GM12878 (cell line): ENCODE measurements around the gene MSH5. TPM values are rescaled to one million over a fixed set of nuclear protein-coding genes. Genes with fewer than 3 reads are reported as not detected.
A peak's percentile ranks its signal among the peaks of the same experiment; 100 is the strongest.

Source experiments
- ATAC-seq: fragments of 200-7000 bp; cut with Tn5 transposase; 3 replicates; pipeline ENCODE4 v1.9.1; 2020; ENCODE audit warnings: mild to moderate bottlenecking, moderate library complexity
- BruUV-seq: library from RNA; stranded (reverse); fragments of 400-500 nt; replicated peaks from 2 replicates; lab custom pipeline; 2021; lab: Mats Ljungman, UMichigan
- CTCF ChIA-PET: fragments of 300-600 bp; sonication (Branson Sonifier 250); formaldehyde crosslinking; extraction: SDS; loops from one replicate; lab custom pipeline; 2021; ENCODE audit warnings: inconsistent platforms; lab: Yijun Ruan, JAX
- POLR2A ChIA-PET: fragments of 350-600 bp; formaldehyde crosslinking; extraction: SDS; loops from one replicate; lab custom pipeline; 2021; ENCODE audit warnings: inconsistent platforms; lab: Charles Lee
- RAD21 ChIA-PET: fragments of 300-600 bp; sonication (Branson Sonifier 250); formaldehyde crosslinking; loops from one replicate; lab custom pipeline; 2023; ENCODE audit warnings: antibody characterized with exemption; ENCODE audit not compliant: unreplicated experiment; lab: Charles Lee
- SMC1A ChIA-PET: fragments of 300-600 bp; sonication (Branson Sonifier 250); formaldehyde crosslinking; loops from one replicate; lab custom pipeline; 2023; ENCODE audit not compliant: unreplicated experiment, uncharacterized antibody; lab: Charles Lee
- DNase-seq: peaks from one replicate; pipeline ENCODE4 v3.0.0-alpha.2; 2011; ENCODE audit warnings: low read depth, low spot score
- FAIRE-seq: peaks from 3 replicates; lab custom pipeline; 2011; peaks lifted over from hg19 to GRCh38; lab: Jason Lieb, UNC
- H2AFZ ChIP-seq: 2 replicates; pipeline ENCODE4 v1.6.0; 2011; ENCODE audit warnings: low read depth, low read length, control low read depth; ENCODE audit not compliant: control insufficient read depth
- H3K27ac ChIP-seq: 2 replicates; pipeline ENCODE4 v1.5.1; 2011; ENCODE audit warnings: control low read depth; ENCODE audit not compliant: control insufficient read depth, insufficient read depth
- H3K27me3 ChIP-seq, 2 experiments: replicated peaks in 1 of 2; 2 replicates each; pipeline versions ENCODE4 v1.6.0 to v1.6.1; 2011; ENCODE audit warnings: low read length in 1 of 2; ENCODE audit not compliant: control insufficient read depth in 2 of 2, insufficient read depth in 2 of 2
- H3K36me3 ChIP-seq, 2 experiments: 2 replicates each; pipeline ENCODE4 v1.5.1; 2011; ENCODE audit warnings: low read length in 1 of 2; ENCODE audit not compliant: control insufficient read depth in 2 of 2, insufficient read depth in 2 of 2
- H3K4me1 ChIP-seq: 2 replicates; pipeline ENCODE4 v1.6.1; 2011; ENCODE audit warnings: mild to moderate bottlenecking, low read length, moderate library complexity, mixed read lengths; ENCODE audit not compliant: control insufficient read depth, insufficient read depth
- H3K4me2 ChIP-seq: 2 replicates; pipeline ENCODE4 v1.6.0; 2011; ENCODE audit warnings: control low read depth; ENCODE audit not compliant: control insufficient read depth, insufficient read depth
- H3K4me3 ChIP-seq: fragments of 200-600 bp; sonication (generic); 2 replicates; pipeline ENCODE4 v1.5.1; 2016
- H3K79me2 ChIP-seq: 2 replicates; pipeline ENCODE4 v1.6.0; 2011; ENCODE audit warnings: low read length; ENCODE audit not compliant: control insufficient read depth, insufficient read depth
- H3K9ac ChIP-seq: 2 replicates; pipeline ENCODE4 v1.8.0; 2011; ENCODE audit warnings: low read length, control low read depth, mixed read lengths; ENCODE audit not compliant: control insufficient read depth, insufficient read depth
- H3K9me3 ChIP-seq: replicated peaks from 3 replicates; pipeline ENCODE4 v1.5.1; 2011; ENCODE audit warnings: mild to moderate bottlenecking, low read length; ENCODE audit not compliant: control insufficient read depth, insufficient read depth
- H4K20me1 ChIP-seq: 2 replicates; pipeline ENCODE4 v1.6.0; 2011; ENCODE audit not compliant: control insufficient read depth, insufficient read depth
- FOXK2 ChIP-seq: fragments of 450-650 bp; IDR thresholded peaks from 2 replicates; pipeline ENCODE4 v1.6.1; 2017; ENCODE audit warnings: mild to moderate bottlenecking, moderate library complexity
- HSF1 ChIP-seq: fragments of 150-350 bp; IDR thresholded peaks from 2 replicates; pipeline ENCODE4 v1.6.1; 2014; ENCODE audit warnings: mild to moderate bottlenecking, low read depth, low read length
- KAT2A ChIP-seq: conservative IDR thresholded peaks from 2 replicates; pipeline ENCODE4 v1.6.1; 2011; ENCODE audit warnings: low read depth, low read length; ENCODE audit not compliant: control insufficient read depth
- MEF2A ChIP-seq: IDR thresholded peaks from 2 replicates; pipeline ENCODE4 v1.6.1; 2011; ENCODE audit warnings: low read depth, mild to moderate bottlenecking, low read length, moderate library complexity; ENCODE audit not compliant: insufficient read depth
- NR2C2 ChIP-seq: IDR thresholded peaks from 2 replicates; pipeline ENCODE4 v1.6.1; 2011; ENCODE audit warnings: borderline replicate concordance, low read depth; ENCODE audit not compliant: control insufficient read depth, insufficient read length
- RCOR1 ChIP-seq: conservative IDR thresholded peaks from 2 replicates; pipeline ENCODE4 v1.6.1; 2012; ENCODE audit warnings: low read depth, low read length, improper control_type of control experiment
- REST ChIP-seq: IDR thresholded peaks from 2 replicates; pipeline ENCODE4 v1.6.1; 2012; ENCODE audit warnings: mild to moderate bottlenecking, low read depth, low read length
- SMC3 ChIP-seq: IDR thresholded peaks from 2 replicates; pipeline ENCODE4 v1.6.1; 2011; ENCODE audit warnings: low read length, improper control_type of control experiment, borderline replicate concordance
- STAT1 ChIP-seq: fragments of 450-650 bp; conservative IDR thresholded peaks from 2 replicates; pipeline ENCODE4 v1.6.1; 2014; ENCODE audit warnings: antibody characterized with exemption, mild to moderate bottlenecking
- STAT3 ChIP-seq: IDR thresholded peaks from 2 replicates; pipeline ENCODE4 v1.6.1; 2011; ENCODE audit warnings: low read depth, low read length, improper control_type of control experiment
- TBL1XR1 ChIP-seq: IDR thresholded peaks from 2 replicates; pipeline ENCODE4 v1.6.1; 2012; ENCODE audit warnings: low read depth, low read length, improper control_type of control experiment
- TCF12 ChIP-seq: IDR thresholded peaks from 2 replicates; pipeline ENCODE4 v1.6.1; 2011; ENCODE audit warnings: low read depth, mild to moderate bottlenecking, low read length
- YY1 ChIP-seq: IDR thresholded peaks from 2 replicates; pipeline ENCODE4 v1.6.1; 2011; ENCODE audit warnings: low read depth, mild to moderate bottlenecking, low read length
- ZNF217 ChIP-seq: fragments of 450-650 bp; IDR thresholded peaks from 2 replicates; pipeline ENCODE4 v1.6.1; 2017; ENCODE audit warnings: antibody characterized with exemption, mild to moderate bottlenecking
- ZZZ3 ChIP-seq: IDR thresholded peaks from 2 replicates; pipeline ENCODE4 v1.6.1; 2011; ENCODE audit warnings: low read depth; ENCODE audit not compliant: control insufficient read depth, insufficient read length
- WGBS: methylation state at CpG from one replicate; pipeline ENCODE4 v1.1.6; 2016; ENCODE audit warnings: low lambda C conversion rate; ENCODE audit not compliant: insufficient replicate concordance, insufficient coverage; ENCODE audit errors: missing lambda C conversion rate; 5-methylcytosine and 5-hydroxymethylcytosine counted together
- in situ Hi-C: fragments of 300-500 bp; cut with MboI; formaldehyde crosslinking; loops from 9 replicates; pipeline ENCODE4 v1.14.3; 2018; ENCODE audit warnings: mixed read lengths
- intact Hi-C: fragments of 100-400 bp; cut with micrococcal nuclease; formaldehyde crosslinking; loops from one replicate; pipeline ENCODE4 v1.14.2; 2022; ENCODE audit not compliant: unreplicated experiment
- polyA plus RNA-seq, 11 experiments: library from polyadenylated mRNA; depleted of rRNA in 4 of 11; unstranded in 6 of 11; stranded (reverse) in 5 of 11; fragments of >200 nt; fragmentation: Nextera tagmentation in 4 of 11; fragmentation: Illumina TruSeq in 1 of 11; extraction: Ambion mirVana in 4 of 11; extraction: Trizol in 1 of 11; gene quantifications; 1 replicate in 1 of 11; 2 replicates in 10 of 11; pipeline versions ENCODE4 v1.2.1 to v1.2.3, GENCODE V29; 2011 to 2016; ENCODE audit warnings: inconsistent platforms in 2 of 11, missing spikeins in 2 of 11, low read depth in 1 of 11
- total RNA-seq, 4 experiments: library from RNA; depleted of rRNA in 3 of 4; stranded (reverse); fragments of >200 nt in 3 of 4; fragmentation: Illumina TruSeq in 1 of 4; extraction: Trizol in 1 of 4; gene quantifications; 2 replicates each; pipeline versions ENCODE4 v1.2.1 to v1.2.3, GENCODE V29; 2013 to 2021

The MSH5 gene
- total and polyA plus RNA-seq, 10 of the 15 experiments (the other 5 are each of a cell fraction or from before 2014, with no cell fraction given), result 9.1 to 52.7 (median 30.0) TPM

- BruUV-seq, result no TSS peak
- H2AFZ ChIP-seq, result no peak within 1 kb of the TSS; the same call in 1 of the 2 replicates
- H3K9me3 ChIP-seq, result no peaks in the 10 kb centered on the region
- 12% methylated on average over 15 of the region's 15 CpGs for WGBS
- SMC1A ChIA-PET, result interaction anchor here (1.1 to 1.2 kb wide), 4 partner anchors 9 to 82 kb away, joined by 3 to 6 read pairs (median 4); partner anchors contain the start of gene VARS1
- 0 out of 2 replicates have a peak within 1 kb of the TSS, but pooled peaks have one; percentile 15 for H3K9ac ChIP-seq
- POLR2A ChIA-PET, result interaction anchor here (1.0 to 3.2 kb wide), 10 partner anchors 10 to 113 kb away, joined by 3 to 12 read pairs (median 6); partner anchors contain the start of genes HSPA1A, HSPA1L, LSM2 and VARS1
- no peaks in the 10 kb centered on the region for H3K79me2 ChIP-seq
- H3K36me3 ChIP-seq, result peaks cover 0 to 34% of the 10 kb centered on the region in 2 experiments; a peak in 3 of 4 replicates
- in situ Hi-C loops, result no loop called here
- peak; percentile 70 for DNase-seq
- H4K20me1 ChIP-seq, result no peaks in the 10 kb centered on the region
- peak; percentile 95 for ATAC-seq
- intact Hi-C loops, result loop anchor here (1.0 to 10.0 kb wide), 2 partner anchors 12 to 48 kb away; partner anchors contain the start of gene HSPA1B
- RAD21 ChIA-PET, result interaction anchor here (0.8 to 2.1 kb wide), 4 partner anchors 14 to 53 kb away, joined by 3 to 8 read pairs (median 6); partner anchors contain the start of gene VARS1
- no peak within 1 kb of the TSS for H3K4me3 ChIP-seq
- H3K27me3 ChIP-seq, result no peaks in the 10 kb centered on the region
- peak within 1 kb of the TSS; percentile 62 for H3K4me2 ChIP-seq
- CTCF ChIA-PET, result interaction anchor here (1.9 to 4.1 kb wide), 3 partner anchors 12 to 18 kb away, joined by 6 to 12 read pairs (median 8); partner anchors contain the start of gene VARS1
- H3K4me1 ChIP-seq, result peaks cover 18% of the 10 kb centered on the region
- peak within 1 kb of the TSS; percentile 37; the same call in 1 of the 2 replicates for H3K27ac ChIP-seq
- FAIRE-seq, result peak; percentile 94
- TF ChIP-seq NR2C2 (no peak), MEF2A (peak; percentile 97), FOXK2 (peak; percentile 63; the same call in 1 of the 2 replicates), TCF12 (peak; percentile 61; the same call in 1 of the 2 replicates), STAT1 (no peak), ZNF217 (no peak), ZZZ3 (no peak), YY1 (no peak), STAT3 (no peak), REST (no peak), TBL1XR1 (peak; percentile 86; the same call in 1 of the 2 replicates), RCOR1 (no peak), KAT2A (no peak), SMC3 (no peak), HSF1 (no peak)
Measured at GRCh38 chr6:31776989-31777666, 37.3 kb downstream of the MSH5 start, which contains the start of gene VWA7. Gene VWA7, minus strand, starts transcription at chr6:31777328. Its CDS starts 549 bp downstream, at chr6:31776779.
